Measurements from ENCODE around the gene UBA1. TPM values are rescaled to one million over a fixed set of nuclear protein-coding genes. Genes with fewer than 3 reads are reported as not detected.

The UBA1 gene
- total and polyA plus RNA-seq, 2 of the 8 experiments (the other 6 are each of a cell fraction or from before 2014, with no cell fraction given), result 313 to 458 TPM

- Histone ChIP-seq H3K4me3 (ENCODE audit: extremely low read depth in 1 of 4, insufficient read depth in 2 of 4, low read depth in 3 of 4, low read length in 4 of 4) (no peak overlapping the region), H3K36me3 (ENCODE audit: control insufficient read depth in 2 of 4, insufficient read depth in 4 of 4, low read length in 3 of 4) (peaks cover 37 to 97% (median 75%) of the 10 kb centered on the region in 4 experiments), H3K23ac (ENCODE audit: insufficient read length) (no peak overlapping the region), H2AFZ (ENCODE audit: low read length) (no peak overlapping the region), H4K20me1 (replicated peaks in 1 of 2; ENCODE audit: control insufficient read depth in 1 of 2, insufficient read depth in 2 of 2, low read length in 2 of 2) (peaks cover 0 to 20% of the 10 kb centered on the region in 2 experiments), H3K79me1 (ENCODE audit: low read depth, low read length) (no peaks in the 10 kb centered on the region; the same call in 1 of the 2 replicates), H3K4me2 (ENCODE audit: insufficient read depth in 1 of 2, low read depth in 2 of 2, low read length in 2 of 2) (no peak overlapping the region), H2BK120ac (replicated peaks; ENCODE audit: low read depth, low read length) (no peak overlapping the region), H3K9ac (replicated peaks in 1 of 4; ENCODE audit: extremely low read depth in 1 of 4, low read depth in 3 of 4, low read length in 3 of 4) (no peak overlapping the region), H3K27ac (ENCODE audit: low read depth, low read length) (no peak overlapping the region), H2BK15ac (ENCODE audit: low read length) (no peak overlapping the region), H3K18ac (ENCODE audit: extremely low read depth, low read length) (no peak overlapping the region), H2BK5ac (ENCODE audit: low read depth, low read length) (no peak overlapping the region), H4K91ac (replicated peaks; ENCODE audit: insufficient read length, low read length) (no peak overlapping the region), H3K4me1 (replicated peaks in 1 of 4; ENCODE audit: control insufficient read depth in 3 of 4, insufficient read depth in 4 of 4, low read length in 3 of 4) (no peaks in the 10 kb centered on the region), H3K9me3 (ENCODE audit: insufficient read depth in 2 of 2, low read depth in 1 of 2, low read length in 1 of 2) (no peaks in the 10 kb centered on the region), H4K8ac (ENCODE audit: extremely low read depth, insufficient read depth, low read length) (peak overlapping the region; percentile 51; the same call in 1 of the 2 replicates), H3K79me2 (ENCODE audit: control insufficient read depth in 1 of 2, insufficient read depth in 2 of 2, low read length in 2 of 2) (no peaks in the 10 kb centered on the region), H3K23me2 (ENCODE audit: low read depth, low read length) (no peaks in the 10 kb centered on the region), H2BK12ac (ENCODE audit: low read depth, low read length) (no peak overlapping the region), H3K4ac (replicated peaks; ENCODE audit: insufficient read length, low read depth, low read length) (no peak overlapping the region), H2BK20ac (ENCODE audit: low read length) (no peak overlapping the region), H3K56ac (replicated peaks; ENCODE audit: insufficient read length, low read depth, low read length) (no peak overlapping the region), H2AK5ac (ENCODE audit: low read depth, low read length) (no peak overlapping the region), H4K5ac (ENCODE audit: insufficient read length, low read depth, low read length) (no peak overlapping the region), H3K14ac (ENCODE audit: insufficient read length) (no peak overlapping the region), H3K27me3 (replicated peaks in 1 of 4; ENCODE audit: control insufficient read depth in 3 of 4, extremely low read depth in 1 of 4, insufficient read depth in 3 of 4, low read length in 3 of 4) (no peaks in the 10 kb centered on the region)
- FAIRE-seq (no peak), DNase-seq (ENCODE audit: low read depth in 1 of 2, low spot score in 2 of 2) (no peak)
- TF ChIP-seq SP1 (IDR thresholded peaks at IDR 0.05; ENCODE audit: low read depth, low read length) (no peak), RBBP5 (IDR thresholded peaks at IDR 0.05; ENCODE audit: borderline replicate concordance, low read depth, low read length) (no peak), GTF2F1 (IDR thresholded peaks at IDR 0.05; ENCODE audit: borderline replicate concordance, low read depth, low read length) (no peak), SIX5 (IDR thresholded peaks at IDR 0.05; ENCODE audit: low read depth, low read length) (no peak), CREB1 (IDR thresholded peaks at IDR 0.05) (no peak), POLR2A (IDR thresholded peaks at IDR 0.05; ENCODE audit: control extremely low read depth in 1 of 2, low read depth in 2 of 2, low read length in 2 of 2) (no peak), SP2 (IDR thresholded peaks at IDR 0.05; ENCODE audit: low read length) (no peak), BRCA1 (IDR thresholded peaks at IDR 0.05; ENCODE audit: low read depth, low read length) (no peak)
- TF ChIP-seq, protein P1, sequence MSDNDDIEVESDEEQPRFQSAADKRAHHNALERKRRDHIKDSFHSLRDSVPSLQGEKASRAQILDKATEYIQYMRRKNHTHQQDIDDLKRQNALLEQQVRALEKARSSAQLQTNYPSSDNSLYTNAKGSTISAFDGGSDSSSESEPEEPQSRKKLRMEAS (IDR thresholded peaks at IDR 0.05), result no peak
- POLR2A ChIA-PET (ENCODE audit: partially characterized antibody), result interaction anchor here (1.0 to 2.3 kb wide), 4 partner anchors 8 to 11 kb away, joined by 3 to 8 read pairs (median 8); partner anchors contain the start of gene CDK16
- WGBS, 2 experiments (ENCODE audit: extremely low coverage in 1 of 2, insufficient coverage in 1 of 2, insufficient read length in 1 of 2, insufficient replicate concordance in 2 of 2, low coverage in 1 of 2, low lambda C conversion rate in 2 of 2, missing lambda C conversion rate in 1 of 2), result 98% methylated on average over 11 of the region's 16 CpGs; no CpG with 5 or more reads in 1 of the 2 experiments
- CTCF ChIA-PET (ENCODE audit: partially characterized antibody), result no interaction called here
These were observed 16.0 kb downstream of the UBA1 start for GRCh38 chrX:47209508-47210238.

All from H1 (cell line).